HTR-8/SVneo (cell line): Measurements from ENCODE around the gene ENAH.
"Not testable (repeated sequence)": the region's sequence is repeated elsewhere in the genome, so short reads cannot be mapped to it uniquely, and the experiment has no call there.

Experiments used
- DNase-seq: peaks from one replicate; pipeline ENCODE4 v3.0.0; 2011; ENCODE audit warnings: low spot score, mixed read lengths; ENCODE audit not compliant: insufficient read length
- FAIRE-seq: peaks from 2 replicates; lab custom pipeline; 2011; peaks lifted over from hg19 to GRCh38; lab: Jason Lieb, UNC

ENAH gene

DNA sequence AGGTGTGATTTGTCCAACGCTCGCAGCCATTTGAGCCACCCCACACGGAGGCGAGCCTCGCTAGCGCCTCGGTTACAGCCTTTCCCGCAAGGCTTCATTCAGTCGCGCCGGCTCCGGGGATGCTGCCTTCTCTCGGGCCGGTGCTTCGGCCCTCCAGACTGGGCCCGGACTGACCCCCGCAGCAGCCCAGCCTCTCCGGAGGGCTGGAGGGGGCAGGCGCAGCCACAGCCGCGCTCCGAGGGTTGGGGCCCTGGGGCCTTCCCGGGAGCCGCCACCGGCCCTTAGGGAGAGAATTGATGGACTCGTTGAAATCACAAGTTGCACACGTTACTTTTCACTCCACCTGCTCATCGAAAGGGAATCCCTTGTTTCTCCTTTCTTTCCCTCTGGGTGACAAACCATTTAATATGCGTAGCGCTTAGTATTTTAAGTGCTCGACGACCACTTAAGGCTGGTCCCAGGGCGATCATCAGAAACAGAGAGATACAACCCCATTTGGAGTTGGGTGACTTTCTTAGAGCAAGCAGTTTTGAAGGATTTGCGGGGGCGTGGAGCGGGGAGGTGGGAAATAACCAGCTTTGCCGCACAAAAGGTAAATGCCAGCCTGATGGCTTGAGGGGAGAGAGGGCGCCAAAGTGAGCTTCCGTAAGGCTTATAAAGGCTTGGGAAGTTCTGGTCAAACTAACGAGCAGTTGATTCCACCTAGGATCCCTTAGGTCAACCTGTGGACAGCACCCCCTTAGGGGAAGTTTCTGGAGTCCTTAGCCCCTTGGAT lies 24.6 kb upstream of the ENAH start:
- DNase-seq (no peak), FAIRE-seq (no peak)

DNA sequence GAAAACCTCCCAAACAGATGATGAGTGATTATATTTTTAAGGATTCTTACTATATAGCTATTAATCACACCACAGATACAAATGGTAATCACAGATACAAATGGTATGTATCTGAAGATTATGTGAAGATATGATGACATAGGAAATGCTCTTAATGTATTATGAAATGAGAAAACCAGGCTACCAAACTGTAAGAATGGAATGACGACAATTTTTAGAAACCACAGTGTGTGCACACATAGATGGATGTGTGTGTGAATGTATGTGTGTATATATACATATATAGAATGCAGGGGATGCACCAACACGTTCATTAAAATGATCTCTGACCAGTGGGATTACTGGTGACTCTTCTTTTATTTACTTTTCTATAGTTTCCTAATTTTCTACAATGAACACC lies 21.5 kb upstream of the ENAH start:
- no peak for FAIRE-seq

DNA sequence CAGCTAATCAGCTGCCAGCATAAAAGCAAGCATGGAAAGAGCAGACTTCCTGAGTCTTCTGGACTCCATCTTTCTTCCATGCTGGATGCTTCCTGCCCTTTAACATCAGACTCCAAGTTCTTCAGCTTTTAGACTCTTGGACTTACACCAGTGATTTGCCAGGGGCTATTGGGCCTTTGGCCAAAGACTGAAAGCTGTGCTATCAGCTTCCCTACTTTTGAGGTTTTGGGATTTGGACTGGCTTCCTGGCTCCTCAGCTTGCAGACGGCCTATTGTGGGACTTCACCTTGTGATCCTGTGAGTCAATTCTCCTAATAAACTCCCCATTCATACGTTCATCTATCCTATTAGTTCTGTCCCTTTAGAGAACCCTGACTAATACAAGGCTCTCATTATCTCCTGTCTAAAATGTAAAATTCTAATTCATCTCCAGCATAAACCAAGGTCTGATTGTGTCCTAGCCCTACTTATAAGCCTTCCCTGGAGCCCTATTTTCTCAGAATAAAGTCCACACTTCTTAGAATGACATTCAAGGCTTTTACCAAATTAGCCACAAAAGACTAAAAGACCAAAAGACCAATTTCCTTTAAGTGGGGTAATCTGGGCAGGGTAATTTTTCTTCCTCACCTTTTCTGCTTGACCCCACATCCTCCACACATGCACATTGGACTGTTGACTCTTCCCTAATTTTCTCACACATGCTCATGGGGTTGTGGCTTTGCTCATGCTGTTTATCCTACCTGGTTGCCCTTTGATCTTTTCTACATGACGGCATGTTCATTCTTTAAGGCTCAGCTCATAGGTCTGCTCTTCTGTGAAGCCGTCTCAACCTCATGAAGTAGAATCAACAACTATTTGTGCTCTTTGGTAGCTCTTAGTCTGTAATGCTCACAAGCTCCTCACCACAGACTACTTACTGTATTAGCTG lies 18.1 kb upstream of the ENAH start:
- FAIRE-seq: no peak

More for the DNA sequence above, 21.5 kb upstream of the ENAH start:
- no peak for DNase-seq

DNA sequence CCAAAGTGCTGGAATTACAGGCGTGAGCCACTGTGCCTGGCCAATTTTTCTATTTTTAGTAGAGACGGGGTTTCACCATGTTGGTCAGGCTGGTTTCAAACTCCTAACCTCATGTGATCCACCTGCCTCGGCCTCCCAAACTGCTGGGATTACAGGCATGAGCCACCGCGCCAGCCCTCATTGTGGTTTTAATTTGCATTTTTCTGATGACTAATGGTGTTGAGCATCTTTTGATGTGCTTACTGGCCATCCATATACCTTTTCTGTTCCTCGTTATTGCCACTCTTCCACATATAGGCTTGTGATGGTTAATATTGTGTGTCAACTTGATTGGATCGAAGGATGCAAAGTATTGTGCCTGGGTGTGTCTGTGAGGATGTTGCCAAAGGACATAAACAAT lies 17.4 kb upstream of the ENAH start:
- no peak for DNase-seq
- FAIRE-seq: no peak

More for the DNA sequence above, 18.1 kb upstream of the ENAH start:
- no peak for DNase-seq

DNA sequence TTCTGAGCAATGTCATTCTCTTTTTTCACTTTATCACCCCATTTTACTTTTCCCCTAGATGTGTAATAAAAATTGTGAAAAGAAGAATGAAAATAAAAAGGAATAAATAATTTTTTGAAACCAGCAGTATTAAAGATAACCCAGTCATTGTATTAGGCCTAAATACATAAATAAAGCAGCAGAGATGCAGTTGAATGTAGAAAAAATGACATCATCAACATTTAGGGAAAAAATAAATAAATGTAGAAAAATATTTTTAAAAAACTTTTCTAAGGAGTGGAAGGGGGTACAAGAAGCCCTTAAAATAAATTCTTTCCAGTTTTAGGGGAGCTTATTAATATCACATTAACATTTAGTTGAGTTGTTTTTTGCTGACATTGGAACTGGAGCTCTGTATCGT lies 15.3 kb upstream of the ENAH start:
- FAIRE-seq: no peak
- DNase-seq: no peak

DNA sequence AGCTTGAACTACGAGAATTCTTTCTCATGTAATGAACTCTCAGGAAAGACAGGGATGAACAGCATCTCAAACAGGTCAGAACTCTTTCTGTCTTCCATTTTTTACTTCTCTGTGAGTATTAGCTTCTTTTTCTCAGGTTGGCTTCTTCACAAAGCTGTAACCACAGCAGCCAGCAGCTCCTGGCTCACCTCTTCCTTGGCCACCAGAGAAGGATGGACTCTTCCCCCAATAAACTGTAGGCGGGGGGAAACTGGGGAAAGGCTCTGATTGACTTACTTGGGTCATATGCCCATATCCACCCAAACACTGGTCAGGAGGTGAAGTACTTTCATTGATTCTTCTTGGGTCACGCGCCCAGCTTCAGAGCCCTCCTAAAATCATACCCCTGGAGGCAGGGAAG lies 14.4 kb upstream of the ENAH start:
- FAIRE-seq (no peak), DNase-seq (no peak)

DNA sequence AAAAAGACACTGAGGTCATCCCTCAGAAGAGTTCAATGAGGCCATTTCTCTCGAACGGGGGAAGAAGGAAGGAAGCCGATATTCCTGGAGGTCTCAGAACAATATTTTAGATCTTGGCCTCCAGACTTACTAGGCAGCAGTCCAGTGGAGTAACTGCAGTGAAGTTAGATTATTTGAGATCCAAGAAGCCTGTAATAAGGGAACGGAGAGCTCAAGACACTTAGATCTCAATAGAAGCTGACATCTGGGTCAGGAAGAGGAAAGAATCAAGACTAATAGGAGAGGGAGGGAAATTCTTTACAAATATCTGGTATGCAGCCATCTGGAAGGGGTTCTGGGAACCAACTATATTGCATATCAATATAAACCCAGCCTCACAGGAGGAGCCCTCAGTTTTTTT lies 13.6 kb upstream of the ENAH start:
- FAIRE-seq (no peak), DNase-seq (no peak)

DNA sequence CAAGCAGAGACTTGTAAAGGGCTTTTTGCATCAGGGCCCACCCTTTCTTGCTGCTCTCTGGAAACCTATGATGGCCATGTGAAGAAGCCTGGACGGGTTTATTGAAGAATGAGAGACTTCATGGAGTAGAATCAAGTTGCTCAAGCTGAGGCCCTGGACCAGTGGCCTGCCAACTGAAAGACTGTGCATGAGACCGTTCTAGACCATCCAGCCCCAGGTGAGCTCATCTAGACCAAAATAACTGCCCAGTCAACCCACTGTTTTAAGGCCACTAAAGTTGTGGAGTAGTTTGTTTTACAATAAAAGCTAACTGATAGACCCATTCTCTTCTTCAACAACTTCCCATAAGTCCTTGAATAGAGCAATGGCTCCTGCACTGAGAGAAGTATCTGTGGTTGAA lies 11.8 kb upstream of the ENAH start:
- DNase-seq (no peak), FAIRE-seq (no peak)

DNA sequence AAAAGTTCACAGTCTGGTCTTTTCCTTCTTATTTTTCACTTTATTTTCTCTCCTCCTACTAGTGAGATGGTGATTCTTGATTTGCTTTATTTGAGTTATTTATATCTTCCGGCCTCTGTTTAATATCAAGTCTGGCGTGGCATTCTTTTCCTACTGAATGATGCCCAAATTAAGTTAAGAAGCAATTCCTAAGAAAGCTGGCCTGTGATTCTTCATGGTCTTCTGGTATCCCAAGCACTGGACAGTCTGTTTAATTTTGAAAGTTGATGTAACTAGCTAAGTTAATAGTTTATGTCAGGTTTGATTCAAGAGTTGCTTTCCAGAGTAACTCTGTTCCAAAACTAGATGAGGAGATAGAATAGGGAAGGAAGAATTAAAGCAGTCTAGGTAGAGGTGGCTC lies 9.2 kb upstream of the ENAH start:
- FAIRE-seq: no peak
- no peak for DNase-seq

DNA sequence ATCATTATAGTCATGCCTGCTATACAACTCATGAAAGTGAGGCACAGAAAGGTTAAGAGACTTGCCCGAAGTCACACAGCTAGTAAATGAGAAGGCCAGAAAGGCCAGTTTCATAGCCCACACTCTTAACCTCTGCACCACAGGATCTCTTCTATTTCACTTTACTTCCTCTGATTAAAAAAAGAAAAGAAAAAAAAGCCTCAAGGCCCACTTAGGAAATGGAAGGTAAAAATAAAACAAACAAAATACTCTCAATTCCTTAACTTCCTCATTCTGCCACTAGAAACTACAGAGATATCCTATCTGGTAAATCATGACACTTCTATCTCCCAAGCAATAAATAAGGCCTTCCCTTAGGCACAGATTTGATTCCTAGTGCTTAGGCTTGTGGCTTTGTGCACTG lies 7.6 kb upstream of the ENAH start:
- no peak for FAIRE-seq
- DNase-seq: no peak

DNA sequence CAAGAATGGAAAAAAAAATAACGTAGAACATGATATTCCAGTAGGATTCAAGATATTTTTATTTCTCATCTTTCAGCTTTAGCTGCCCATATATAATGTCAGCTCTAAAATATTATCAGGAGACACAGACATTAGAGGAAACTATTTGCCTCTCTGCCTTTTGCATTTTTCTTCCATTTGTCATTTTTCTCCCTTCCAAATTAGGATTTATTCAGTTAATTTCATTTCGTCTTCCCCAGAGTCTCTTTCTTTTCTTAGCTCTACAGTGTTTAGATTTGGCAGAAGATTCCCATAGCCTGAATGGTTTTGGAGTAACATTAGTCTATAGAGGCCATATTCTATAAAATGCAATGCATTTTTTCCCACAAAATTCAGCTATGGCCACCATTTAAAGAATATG lies 5.1 kb upstream of the ENAH start:
- DNase-seq (no peak), FAIRE-seq (no peak)

DNA sequence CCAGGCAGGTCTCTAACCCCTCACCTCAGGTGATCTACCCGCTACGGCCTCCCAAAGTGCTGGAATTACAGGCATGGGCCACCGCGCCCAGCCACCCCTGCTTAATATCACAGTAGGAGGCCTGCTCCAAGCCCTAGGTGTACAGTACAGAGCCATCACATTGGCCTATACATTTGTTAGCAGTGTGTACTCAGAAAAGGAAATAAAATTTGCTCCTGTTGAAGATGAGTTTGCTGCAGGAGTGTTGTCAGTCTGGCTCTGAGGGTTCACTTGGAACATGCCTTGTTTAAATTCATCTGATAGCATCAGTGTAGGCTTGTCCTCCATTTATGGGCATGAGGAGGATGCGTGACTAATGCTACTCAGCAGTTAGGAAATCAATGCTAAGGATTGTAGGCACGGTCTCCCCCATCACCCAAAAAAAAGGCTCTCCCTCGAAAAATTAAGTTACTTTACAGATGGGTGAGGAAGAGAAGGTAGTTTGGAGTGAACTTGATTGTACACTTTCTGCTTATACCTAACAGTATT lies 4.6 kb upstream of the ENAH start:
- DNase-seq (peak; percentile 67), FAIRE-seq (peak; percentile 92)

DNA sequence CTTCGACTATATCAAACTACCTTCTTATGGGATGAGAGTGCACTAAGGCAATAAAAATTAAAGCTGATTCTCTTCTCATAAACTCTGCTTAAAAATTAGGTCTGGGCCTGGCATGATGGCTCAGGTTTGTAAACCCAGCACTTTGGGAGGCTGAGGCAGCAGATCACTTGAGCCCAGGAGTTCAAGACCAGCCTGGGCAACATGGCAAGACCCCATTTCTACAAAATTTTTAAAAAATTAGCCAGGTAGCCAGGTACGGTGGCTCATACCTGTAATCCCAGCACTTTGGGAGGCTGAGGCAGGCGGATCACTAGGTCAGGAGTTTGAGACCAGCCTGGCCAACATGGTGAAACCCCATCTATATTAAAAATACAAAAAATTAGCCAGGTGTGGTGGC lies 3.3 kb upstream of the ENAH start:
- FAIRE-seq, DNase-seq: not testable (repeated sequence)

DNA sequence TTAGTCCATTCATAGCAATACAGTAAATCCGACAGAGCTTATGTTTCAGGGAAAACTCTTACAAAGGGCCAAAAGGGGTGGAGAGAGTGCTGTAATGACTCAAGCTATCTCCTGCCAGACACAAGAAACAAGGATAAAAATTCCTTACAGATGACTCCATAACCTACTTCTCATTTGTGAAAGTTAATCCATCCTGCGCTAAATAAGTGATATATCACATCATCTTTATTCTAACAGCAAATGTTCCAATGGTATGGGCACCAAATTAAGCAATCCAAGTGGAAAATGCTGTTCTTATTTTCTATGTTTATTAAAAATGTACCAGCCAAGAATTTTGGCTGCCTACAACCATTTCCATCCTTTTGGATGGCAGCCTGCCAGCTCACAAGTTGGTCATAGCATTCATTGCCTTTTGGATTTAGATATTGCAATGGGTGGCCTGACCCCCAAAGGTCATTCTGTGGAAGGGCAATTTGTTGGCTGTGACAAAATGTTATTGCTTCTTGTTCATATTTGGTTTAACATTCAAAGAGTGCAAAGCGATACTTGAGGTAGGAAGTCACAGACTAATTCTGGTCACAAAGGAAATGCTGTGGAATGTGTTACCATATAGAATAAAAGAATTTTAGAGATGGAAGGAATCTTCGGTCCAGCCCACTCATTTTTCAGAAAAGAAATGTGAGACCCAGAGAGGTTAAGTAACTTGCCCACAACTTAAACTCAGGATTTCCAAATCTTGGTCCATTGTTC lies 2.8 kb upstream of the ENAH start:
- FAIRE-seq (no peak), DNase-seq (peak; percentile 80)

DNA sequence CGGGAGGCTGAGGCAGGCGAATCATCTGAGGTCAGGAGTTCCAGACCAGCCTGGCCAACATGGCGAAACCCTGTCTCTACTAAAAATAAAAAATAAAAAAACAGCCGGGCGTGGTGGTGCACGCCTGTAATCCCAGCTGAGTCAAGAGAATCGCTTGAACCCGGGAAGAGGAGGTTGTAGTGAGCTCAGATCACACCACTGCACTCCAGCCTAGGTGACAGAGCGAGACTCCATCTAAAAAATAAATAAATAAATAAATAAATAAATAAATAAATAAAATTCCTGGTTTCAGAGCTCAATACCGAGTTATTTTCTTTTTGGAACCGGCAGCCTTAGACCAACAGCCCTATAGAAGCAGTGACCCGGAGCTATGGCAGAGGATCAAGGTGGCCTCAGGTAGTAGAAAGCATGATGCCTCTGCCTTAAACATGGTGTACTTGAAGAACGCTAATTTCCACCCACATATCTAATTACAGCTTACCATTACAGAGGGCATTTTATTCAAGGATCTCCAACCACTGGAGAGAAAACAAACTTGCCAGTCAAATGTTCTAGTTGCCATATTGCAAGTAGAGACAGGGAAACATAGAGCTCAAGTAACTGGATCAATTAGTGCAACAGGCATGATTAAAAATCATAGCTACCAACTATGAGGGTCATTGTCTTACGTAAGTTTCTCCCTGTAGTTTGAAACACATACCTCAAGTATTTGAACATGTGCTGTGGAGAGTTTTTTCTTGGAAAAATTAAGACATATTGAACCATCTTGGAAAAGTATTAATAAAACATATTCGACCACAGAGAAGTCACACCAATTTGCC lies 2.0 kb upstream of the ENAH start:
- FAIRE-seq: no peak
- DNase-seq: no peak

DNA sequence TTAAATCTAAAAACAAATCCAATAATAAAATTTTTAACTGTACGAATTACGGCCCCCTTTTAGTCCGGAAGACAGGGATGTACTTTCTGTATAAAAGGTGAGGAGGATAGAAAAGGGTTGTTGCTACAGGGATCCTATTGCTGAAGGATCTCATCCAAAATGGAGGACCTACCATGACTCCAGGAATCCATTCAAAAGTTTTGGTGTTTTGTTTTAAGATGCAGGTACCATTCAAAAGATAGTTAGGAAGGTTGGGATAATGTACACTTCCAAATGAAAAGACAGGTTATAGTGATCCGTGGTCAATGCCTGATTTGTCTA lies 1.3 kb upstream of the ENAH start:
- no peak for FAIRE-seq
- DNase-seq: no peak

DNA sequence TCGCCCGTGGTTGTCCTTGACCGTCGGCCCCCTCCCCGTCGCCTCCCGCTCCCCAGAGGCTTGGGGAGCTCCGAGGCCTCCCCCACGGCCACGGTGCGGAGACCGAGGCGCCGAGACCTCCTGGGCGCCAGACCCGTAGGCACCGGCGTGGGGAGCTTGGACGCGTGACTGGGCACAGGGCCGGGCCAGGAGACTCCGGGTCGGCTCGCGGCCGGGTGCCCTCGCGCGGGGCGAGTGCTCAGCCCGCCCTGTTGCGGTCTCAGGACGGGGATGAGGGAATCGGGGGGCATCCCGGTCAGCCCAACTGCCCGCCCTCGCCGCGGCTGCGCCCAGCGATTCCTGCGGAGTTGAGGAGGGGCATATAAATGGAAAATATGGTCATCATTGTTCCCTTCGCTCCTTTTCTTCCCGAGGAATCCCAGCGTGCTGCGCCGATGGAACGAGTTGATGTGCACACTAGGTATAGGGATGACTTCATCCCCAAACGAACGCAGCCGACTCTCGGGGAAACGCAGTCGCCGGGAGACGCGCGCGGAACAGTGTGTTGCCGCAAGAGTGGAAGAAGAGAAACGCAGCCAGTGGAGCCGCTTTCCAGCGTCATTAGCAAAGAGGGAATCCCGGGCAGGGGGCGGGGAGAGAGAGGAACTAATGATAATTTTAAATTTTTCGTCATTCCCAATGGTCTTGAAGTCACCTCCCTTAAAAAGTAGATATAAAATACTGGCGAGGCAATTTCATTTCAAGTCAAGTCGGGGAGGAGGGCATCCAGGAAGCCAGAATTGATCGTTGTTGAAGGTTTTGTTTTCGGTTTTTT lies 747 bp upstream of the ENAH start:
- DNase-seq: peak; percentile 34
- no peak for FAIRE-seq

DNA sequence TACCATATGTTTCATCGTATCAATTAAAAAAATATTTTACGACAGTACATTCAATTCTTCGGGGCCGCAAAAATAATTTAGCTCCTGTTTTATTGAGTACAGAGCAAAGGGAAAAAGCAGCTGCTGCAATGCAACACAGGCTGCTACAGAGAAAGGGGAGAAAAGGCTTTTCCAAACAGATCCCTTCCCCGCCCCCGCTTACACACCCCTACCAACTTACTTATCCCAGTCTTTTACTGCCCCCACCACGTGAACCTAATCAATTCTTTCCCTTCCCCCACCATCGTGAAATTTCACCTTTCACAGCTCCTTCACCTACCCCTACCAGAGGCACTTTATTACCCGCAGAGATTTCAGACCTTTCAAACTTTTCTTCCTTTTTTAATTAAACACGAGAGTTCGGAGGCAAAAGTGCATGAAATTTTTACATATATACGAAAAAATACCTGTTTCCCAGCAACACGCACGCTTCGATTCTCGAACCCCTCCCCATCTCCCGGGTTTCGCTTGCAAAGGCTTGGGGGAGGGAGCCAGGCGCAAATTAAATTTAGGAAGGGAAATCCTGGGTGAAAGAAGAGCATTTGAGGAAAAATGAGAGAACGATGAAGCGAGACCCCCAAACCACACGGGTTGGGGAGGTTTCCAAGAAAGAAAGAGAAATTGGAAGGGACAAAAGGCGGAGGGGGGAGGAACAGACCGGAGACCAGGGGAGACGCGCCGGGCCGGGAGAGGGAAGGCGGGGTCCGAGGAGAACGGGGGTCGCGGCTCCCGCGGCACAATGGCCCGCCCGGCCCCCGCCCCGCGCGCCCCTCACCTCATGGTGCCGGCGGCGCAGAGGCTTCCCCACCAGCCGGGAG lies 823 bp downstream of the ENAH start:
- DNase-seq: no peak
- no peak for FAIRE-seq
